Suppressor macrophage treated with lipopolysaccharide for 4 hours (primary cell): ENCODE data around the gene TMPRSS13.
"Not testable (repeated sequence)": the region's sequence is repeated elsewhere in the genome, so short reads cannot be mapped to it uniquely, and the experiment has no call there.

ENCODE experiments used
- DNase-seq: peaks from one replicate; pipeline ENCODE4 v3.0.0-alpha.2; 2020

TMPRSS13 gene

GRCh38 chr11:117869604-117870003 is 59.6 kb downstream of the TMPRSS13 start:
- DNase-seq, result no peak

DNA sequence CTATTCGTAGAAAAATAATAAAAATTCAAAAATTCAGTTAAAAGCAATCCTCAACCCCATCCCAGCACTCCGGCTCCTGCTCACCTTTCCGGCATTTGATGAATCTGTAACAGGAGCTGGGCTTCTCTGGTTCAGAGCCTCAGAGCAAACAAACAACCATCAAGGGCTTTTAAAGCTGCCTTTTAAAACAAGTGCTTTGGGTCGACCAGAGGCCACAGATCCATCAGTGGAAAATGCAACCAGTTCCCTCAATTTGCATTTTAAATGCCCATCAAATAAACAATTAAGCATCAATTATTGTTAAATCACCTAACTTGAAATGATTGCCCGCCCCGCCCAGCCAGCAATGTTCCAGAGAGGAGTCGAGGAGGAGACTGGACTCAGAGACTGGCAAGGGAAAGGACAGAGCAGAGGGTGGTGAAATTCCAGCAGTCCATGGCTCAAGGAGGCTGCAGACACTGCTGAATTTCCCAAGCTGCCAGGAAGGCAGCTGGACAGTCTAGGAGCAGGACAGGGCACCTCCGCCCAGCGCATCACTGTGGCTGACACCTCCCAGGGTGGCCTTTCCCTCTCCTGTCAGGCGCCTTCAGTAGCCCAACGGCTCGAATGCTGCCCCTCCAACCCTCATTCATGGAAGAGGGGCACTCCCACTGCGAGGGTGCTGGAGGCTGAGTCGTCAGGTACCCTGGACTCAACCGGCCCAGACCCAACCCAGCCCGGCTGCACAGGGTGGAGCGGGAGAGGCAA is 60.2 kb downstream of the TMPRSS13 start:
- no peak for DNase-seq

DNA sequence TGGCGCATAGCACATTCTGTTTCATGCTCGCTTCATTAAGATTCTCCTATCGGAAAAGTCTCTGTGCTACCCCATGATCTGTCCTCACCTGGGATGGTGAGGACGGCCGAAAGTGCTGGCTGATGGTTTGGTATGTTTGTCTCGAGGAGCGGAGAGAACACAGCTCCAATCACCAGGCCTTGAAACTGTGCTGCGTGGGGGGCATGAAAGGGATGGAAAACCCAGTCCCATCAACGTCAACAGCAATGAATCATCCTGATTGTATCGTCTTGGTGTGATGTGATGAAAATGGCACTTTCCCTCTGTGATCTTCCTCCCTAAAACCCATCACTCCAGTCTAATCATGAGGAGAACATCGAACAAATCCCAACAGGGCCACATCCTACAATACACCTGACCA is 61.1 kb downstream of the TMPRSS13 start:
- no peak for DNase-seq

- DNase-seq, result no peak
These were observed 62.7 kb downstream of the TMPRSS13 start for GRCh38 chr11:117866526-117866925.

DNA sequence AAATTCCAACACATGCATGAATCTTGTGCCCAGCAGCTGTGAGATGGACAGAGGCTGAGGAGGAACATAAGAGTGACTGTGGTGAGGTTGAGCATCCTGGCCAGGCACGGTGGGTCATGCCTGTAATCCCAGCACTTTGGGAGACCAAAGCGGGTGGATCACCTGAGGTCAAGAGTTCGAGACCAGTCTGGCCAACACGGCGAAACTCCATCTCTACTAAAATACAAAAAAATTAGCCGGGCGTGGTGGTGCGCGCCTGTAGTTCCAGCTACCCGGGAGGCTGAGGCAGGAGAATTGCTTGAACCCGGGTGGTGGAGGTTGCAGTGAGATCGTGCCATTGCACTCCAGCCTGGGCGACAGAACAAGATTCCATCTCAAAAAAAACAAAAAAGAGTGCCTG is 63.7 kb downstream of the TMPRSS13 start:
- not testable (repeated sequence) for DNase-seq

GRCh38 chr11:117863383-117863782 is 65.8 kb downstream of the TMPRSS13 start:
- no peak for DNase-seq

DNA sequence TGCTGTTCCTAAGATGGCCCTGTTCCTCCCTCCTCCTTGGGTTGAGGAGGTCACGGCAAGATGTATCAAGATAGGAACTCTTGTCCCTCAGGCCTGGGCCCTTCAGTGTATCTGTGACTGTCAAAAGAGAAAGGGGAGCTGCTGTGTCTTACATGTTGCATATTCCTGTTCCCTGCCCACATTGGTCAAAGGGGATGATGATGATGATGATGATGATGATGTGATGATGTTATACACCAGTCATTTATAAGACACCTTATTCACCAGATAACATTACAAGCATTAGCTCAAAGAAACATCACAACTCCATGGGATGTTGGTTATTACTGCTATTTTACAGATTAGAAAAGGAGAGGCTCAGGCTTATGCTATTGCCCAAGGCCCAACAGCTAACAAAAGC is 66.4 kb downstream of the TMPRSS13 start:
- DNase-seq, result no peak

- peak; percentile 27 for DNase-seq
These were observed 67.0 kb downstream of the TMPRSS13 start for GRCh38 chr11:117862019-117862725.

GRCh38 chr11:117861151-117862018 is 67.8 kb downstream of the TMPRSS13 start:
- DNase-seq, result no peak

GRCh38 chr11:117860139-117860538 is 69.1 kb downstream of the TMPRSS13 start:
- DNase-seq, result no peak

GRCh38 chr11:117859488-117860112 is 69.6 kb downstream of the TMPRSS13 start:
- no peak for DNase-seq

DNA sequence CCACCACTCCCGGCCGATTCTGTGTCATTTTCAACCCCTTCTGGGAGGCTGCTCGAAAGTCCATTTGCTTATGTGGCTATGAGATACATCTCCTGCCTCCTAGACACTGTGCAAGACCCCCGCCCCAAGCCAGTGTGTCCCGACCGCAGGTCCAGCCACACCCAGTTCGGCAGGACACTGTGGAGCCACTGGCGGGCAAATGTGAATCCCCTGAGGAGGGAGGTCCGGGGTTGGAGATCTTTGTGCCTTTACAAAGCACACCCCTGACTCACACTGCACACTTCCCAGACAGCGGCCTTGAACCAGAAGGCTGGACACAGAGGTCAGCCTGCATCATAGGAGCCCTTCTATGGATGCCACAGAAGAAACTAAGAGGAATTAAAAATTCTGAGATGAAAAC is 70.1 kb downstream of the TMPRSS13 start:
- DNase-seq, result no peak

DNA sequence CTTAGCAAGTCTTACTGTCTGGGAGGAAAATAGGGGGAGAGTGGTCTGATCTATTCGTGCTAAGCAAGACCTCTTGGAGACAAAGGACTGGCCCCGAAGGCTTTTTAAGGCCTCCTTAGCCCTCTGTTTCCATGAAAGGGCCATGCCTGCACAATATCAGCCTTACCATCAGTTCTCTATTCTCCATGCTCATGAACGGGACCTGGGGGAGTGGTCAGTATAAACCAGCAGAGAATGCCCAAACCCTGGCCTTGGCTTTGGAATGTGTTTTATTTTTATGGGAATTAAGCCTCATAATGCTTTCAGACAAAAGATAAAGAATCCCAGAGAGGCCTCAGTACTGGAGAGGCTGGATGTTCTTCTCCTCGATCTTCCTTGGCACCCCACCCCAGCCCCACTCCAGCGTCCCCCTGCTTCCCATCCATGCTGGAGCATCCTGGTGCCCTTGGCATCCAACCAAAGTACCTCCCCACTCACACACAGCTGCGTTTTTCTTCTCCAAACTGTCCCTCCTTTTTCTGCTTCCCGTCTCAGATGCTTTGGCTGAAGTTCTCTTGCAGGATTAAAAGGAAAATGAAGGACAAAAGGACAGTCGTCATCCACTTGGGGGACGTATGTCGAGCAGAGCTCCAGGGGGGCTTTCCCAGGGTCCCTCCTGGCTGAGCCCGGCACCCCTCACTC is 71.3 kb downstream of the TMPRSS13 start:
- DNase-seq, result no peak

DNA sequence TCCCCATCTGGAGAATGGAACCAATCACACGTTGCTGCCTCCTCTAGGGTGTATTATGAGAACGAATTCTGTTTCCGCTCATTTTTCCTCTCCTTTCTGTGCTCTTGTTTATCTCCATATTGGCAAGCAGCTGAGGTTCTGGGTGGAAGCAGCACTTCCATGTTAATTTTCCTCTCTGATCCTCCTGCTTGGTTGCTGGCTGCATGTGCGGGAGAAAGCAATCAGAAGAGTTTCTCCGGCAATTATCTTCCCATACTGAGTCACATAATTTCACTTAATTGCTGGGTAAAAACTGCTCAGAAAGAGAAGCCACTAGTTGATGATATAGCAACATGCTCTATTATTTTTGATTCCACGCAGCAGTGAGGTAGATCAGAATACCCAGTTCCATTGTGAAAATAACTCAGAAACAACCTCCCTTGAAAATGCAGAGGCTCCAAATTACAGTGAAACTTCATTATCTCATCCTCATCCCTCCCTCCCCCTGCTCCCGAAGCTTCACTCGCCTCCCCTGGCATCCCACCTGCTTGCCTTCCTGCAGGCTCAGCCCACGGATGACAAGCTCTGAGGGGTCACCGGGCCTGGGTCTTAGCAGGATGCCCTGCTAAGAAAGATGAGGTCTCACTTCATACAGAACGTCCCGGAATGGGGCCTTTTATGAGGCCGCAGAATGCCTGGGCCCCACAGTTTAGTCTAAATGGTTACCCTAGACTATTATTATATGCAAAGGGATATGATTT is 73.1 kb downstream of the TMPRSS13 start:
- no peak for DNase-seq

GRCh38 chr11:117855186-117855845 is 73.9 kb downstream of the TMPRSS13 start:
- DNase-seq, result no peak

- DNase-seq, result no peak
These were observed 76.9 kb downstream of the TMPRSS13 start for GRCh38 chr11:117852309-117852708.

GRCh38 chr11:117851852-117852251 is 77.3 kb downstream of the TMPRSS13 start:
- DNase-seq, result no peak

DNA sequence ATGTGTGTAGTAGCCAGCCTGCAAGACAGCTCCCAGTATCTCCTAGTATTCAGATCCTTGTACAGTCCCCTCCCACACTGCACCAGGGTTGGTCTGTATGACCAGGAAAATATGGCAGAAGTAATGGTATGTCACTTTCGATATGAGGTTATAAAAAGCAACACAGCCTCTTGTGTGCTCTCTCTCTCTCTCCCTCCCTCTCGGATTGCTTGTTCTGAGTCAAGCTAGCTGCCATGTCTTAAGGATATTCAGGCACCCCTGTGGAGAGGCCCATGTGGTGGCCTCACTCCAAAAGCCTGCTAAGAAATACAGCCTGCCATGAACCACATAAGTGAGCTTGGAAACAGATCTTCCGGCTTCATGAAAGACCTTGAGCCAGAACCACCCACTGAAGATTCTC is 78.1 kb downstream of the TMPRSS13 start:
- peak; percentile 34 for DNase-seq
